DOHH2 (cell line): ENCODE data around the gene ADAMTS7.
A peak's percentile ranks its signal among the peaks of the same experiment; 100 is the strongest.
"Not testable (repeated sequence)": the region's sequence is repeated elsewhere in the genome, so short reads cannot be mapped to it uniquely, and the experiment has no call there.

ENCODE experiments used
- H3F3A ChIP-seq: fragments of 200-600 bp; sonication (generic), shearing (Covaris generic); 2 replicates; pipeline ENCODE4 v1.6.0; 2016; ENCODE audit warnings: antibody characterized with exemption, mild to moderate bottlenecking; ENCODE audit not compliant: control insufficient read depth, insufficient read depth
- H3K27ac ChIP-seq: fragments of 200-600 bp; sonication (generic); 2 replicates; pipeline ENCODE4 v1.5.1; 2014; ENCODE audit warnings: low read depth, mild to moderate bottlenecking, low read length, moderate library complexity
- H3K27me3 ChIP-seq: fragments of 200-600 bp; sonication (generic); 2 replicates; pipeline ENCODE4 v1.6.1; 2014; ENCODE audit warnings: mild to moderate bottlenecking, low read length, mixed read lengths; ENCODE audit not compliant: control insufficient read depth
- H3K36me3 ChIP-seq: fragments of 200-600 bp; sonication (generic); 2 replicates; pipeline ENCODE4 v1.6.1; 2014; ENCODE audit warnings: mild to moderate bottlenecking, low read length, moderate library complexity, mixed read lengths; ENCODE audit not compliant: control insufficient read depth
- H3K4me1 ChIP-seq: fragments of 200-600 bp; sonication (generic); 2 replicates; pipeline ENCODE4 v1.6.1; 2014; ENCODE audit warnings: mild to moderate bottlenecking, low read length, mixed read lengths; ENCODE audit not compliant: control insufficient read depth
- H3K4me2 ChIP-seq: fragments of 200-600 bp; sonication (generic); 2 replicates; pipeline ENCODE4 v1.6.0; 2014; ENCODE audit warnings: mild to moderate bottlenecking, low read length, moderate library complexity
- H3K4me3 ChIP-seq: fragments of 200-600 bp; sonication (generic); 2 replicates; pipeline ENCODE4 v1.5.1; 2014; ENCODE audit warnings: mild to moderate bottlenecking, low read length, mixed read lengths
- H3K79me2 ChIP-seq: fragments of 200-600 bp; sonication (generic); 2 replicates; pipeline ENCODE4 v1.6.1; 2014; ENCODE audit warnings: mild to moderate bottlenecking, low read length, mixed read lengths; ENCODE audit not compliant: control insufficient read depth
- H3K9me2 ChIP-seq: fragments of 200-600 bp; sonication (generic); replicated peaks from 2 replicates; pipeline ENCODE4 v1.6.1; 2014; ENCODE audit warnings: mild to moderate bottlenecking, low read length, mixed read lengths; ENCODE audit not compliant: control insufficient read depth
- H3K9me3 ChIP-seq: fragments of 200-600 bp; sonication (generic); 2 replicates; pipeline ENCODE4 v1.6.1; 2014; ENCODE audit warnings: antibody characterized with exemption, low read length, mixed read lengths; ENCODE audit not compliant: control insufficient read depth, insufficient read depth
- H4K20me1 ChIP-seq: fragments of 200-600 bp; sonication (generic); 2 replicates; pipeline ENCODE4 v1.6.0; 2014; ENCODE audit warnings: low read depth, mild to moderate bottlenecking, antibody characterized with exemption, low read length, moderate library complexity; ENCODE audit not compliant: control insufficient read depth, insufficient read depth
- CTCF ChIP-seq: fragments of 200-600 bp; sonication (generic); IDR thresholded peaks from one replicate; pipeline ENCODE4 v1.5.1; 2014; ENCODE audit warnings: antibody characterized with exemption, mild to moderate bottlenecking, low read depth, low read length; ENCODE audit not compliant: poor library complexity, severe bottlenecking
- EZH2phosphoT487 ChIP-seq: fragments of 200-600 bp; sonication (generic); IDR thresholded peaks from 2 replicates; pipeline ENCODE4 v1.6.1; 2017; ENCODE audit warnings: borderline replicate concordance, mild to moderate bottlenecking, antibody characterized with exemption, low read length, moderate library complexity, mixed read lengths

Gene ADAMTS7

DNA sequence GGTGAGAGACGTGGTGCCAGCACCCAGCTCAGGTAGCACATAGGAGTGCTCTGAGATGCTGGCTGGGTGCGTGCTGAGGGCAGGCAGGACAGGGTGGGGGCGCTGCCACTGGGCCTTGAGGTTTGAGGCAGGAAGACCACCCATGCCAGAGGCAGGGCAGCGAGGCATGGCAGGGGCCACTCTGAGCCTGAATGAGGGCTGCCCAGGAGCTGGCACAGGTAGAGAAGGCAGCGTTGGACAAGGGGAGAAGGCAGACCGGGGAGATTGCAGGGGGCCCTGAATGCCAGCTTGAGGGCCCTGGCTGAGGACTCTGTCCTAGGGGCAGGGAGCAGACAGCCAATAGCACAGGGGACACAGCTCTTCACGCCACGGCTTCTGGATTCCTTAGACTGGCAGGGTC is 50.2 kb downstream of the ADAMTS7 start:
- Histone ChIP-seq H3K4me2 (peak overlapping the region; percentile 76), H3F3A (peaks cover 13% of the 10 kb centered on the region), H3K27ac (peak overlapping the region; percentile 96), H4K20me1 (no peaks in the 10 kb centered on the region), H3K9me2 (no peaks in the 10 kb centered on the region), H3K27me3 (no peaks in the 10 kb centered on the region), H3K4me3 (peak overlapping the region; percentile 55), H3K9me3 (no peaks in the 10 kb centered on the region), H3K79me2 (no peaks in the 10 kb centered on the region), H3K4me1 (peaks cover 72% of the 10 kb centered on the region), H3K36me3 (no peaks in the 10 kb centered on the region)
- TF ChIP-seq CTCF (no peak), EZH2phosphoT487 (no peak)

DNA sequence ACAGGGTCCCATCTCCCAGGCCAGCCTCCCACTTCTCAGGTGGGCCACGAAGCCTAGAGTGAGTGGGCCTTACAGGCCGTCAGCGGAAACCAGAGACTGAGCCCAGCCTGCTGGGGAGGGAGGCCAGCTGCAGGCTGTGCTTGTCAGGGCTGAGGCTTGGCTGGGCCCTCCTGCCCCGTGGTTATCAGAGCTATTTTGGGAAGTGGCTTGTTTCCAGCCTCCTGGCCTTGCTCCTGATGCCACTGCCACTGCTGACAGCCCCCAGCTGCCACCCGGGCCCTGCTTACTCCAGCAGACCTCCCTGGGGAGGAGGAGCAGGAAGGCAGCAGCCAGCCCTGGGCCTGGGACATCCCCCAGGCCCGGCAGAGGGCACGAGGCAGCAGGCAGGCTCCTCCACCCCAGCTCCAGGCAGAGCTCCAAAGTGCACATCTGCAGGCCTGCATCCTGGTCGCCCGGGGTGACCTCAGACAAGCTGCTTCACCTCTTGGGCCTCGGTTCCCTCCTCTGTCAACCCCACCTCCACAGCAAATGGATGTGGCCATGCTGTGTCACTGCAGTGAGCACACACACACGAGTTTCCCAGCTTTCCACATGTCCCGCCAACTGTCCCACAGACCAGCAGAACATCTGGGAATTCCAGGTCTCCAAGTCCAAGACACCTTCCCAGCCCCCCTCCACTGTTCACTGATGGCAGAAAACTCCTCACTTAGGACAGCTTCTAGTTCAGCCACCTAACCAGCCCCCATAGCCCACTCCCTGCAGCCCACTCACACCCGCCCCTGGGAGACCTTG is 51.0 kb downstream of the ADAMTS7 start:
- H3K79me2 ChIP-seq, H3K36me3 ChIP-seq, H4K20me1 ChIP-seq, H3K27me3 ChIP-seq, H3K9me3 ChIP-seq, H3K9me2 ChIP-seq: not testable (repeated sequence)
- peak overlapping the region; percentile 84 for H3K4me2 ChIP-seq
- H3K4me1 ChIP-seq: peaks cover 74% of the 10 kb centered on the region
- H3K27ac ChIP-seq: peak overlapping the region; percentile 96
- H3F3A ChIP-seq: peaks cover 13% of the 10 kb centered on the region
- H3K4me3 ChIP-seq: peak overlapping the region; percentile 64; the same call in 1 of the 2 replicates

- Histone ChIP-seq H3K4me3 (peak overlapping the region; percentile 64), H3F3A (peaks cover 13% of the 10 kb centered on the region), H3K4me2 (peak overlapping the region; percentile 84), H3K27ac (peak overlapping the region; percentile 96), H3K4me1 (peaks cover 74% of the 10 kb centered on the region)
- H3K9me3 ChIP-seq, H4K20me1 ChIP-seq, H3K9me2 ChIP-seq, H3K27me3 ChIP-seq, H3K79me2 ChIP-seq, H3K36me3 ChIP-seq: not testable (repeated sequence)
Observed at GRCh38 chr15:78759361-78759998, 51.8 kb downstream of the ADAMTS7 start.

GRCh38 chr15:78758486-78759200 is 52.6 kb downstream of the ADAMTS7 start:
- not testable (repeated sequence) for H3K9me2 ChIP-seq, H3K9me3 ChIP-seq, H3K79me2 ChIP-seq, H3K36me3 ChIP-seq, H3K27me3 ChIP-seq, H4K20me1 ChIP-seq
- peak overlapping the region; percentile 96 for H3K27ac ChIP-seq
- H3K4me1 ChIP-seq: peaks cover 66% of the 10 kb centered on the region
- peaks cover 13% of the 10 kb centered on the region for H3F3A ChIP-seq
- peak overlapping the region; percentile 64 for H3K4me3 ChIP-seq
- H3K4me2 ChIP-seq: peak overlapping the region; percentile 84

DNA sequence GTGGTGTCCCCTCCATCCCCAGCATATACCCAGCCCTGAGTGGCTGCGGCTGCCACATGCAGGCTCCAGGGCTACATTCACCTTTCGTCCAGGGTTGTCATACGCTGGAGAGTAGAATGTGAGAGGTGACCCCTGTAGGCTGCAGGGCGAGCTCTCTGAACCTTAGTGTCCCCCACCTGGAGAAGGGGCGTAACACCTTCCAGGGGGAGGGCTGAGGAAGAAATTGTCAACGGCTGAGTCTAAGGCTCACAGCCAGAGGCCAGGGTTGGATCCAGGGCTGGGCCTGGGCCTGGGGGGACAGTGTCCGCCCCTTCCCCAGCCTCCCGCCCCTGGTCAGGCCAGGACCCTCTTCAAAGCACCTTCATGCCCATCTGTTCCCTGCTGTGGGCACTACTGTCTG is 53.2 kb downstream of the ADAMTS7 start:
- H3K27ac ChIP-seq: peak overlapping the region; percentile 96
- H3K4me2 ChIP-seq: peak overlapping the region; percentile 84
- H3K4me1 ChIP-seq: peaks cover 66% of the 10 kb centered on the region

More for the DNA sequence above, 53.2 kb downstream of the ADAMTS7 start:
- not testable (repeated sequence) for H3K36me3 ChIP-seq, H3K79me2 ChIP-seq, H4K20me1 ChIP-seq, H3K9me3 ChIP-seq, H3K9me2 ChIP-seq, H3K27me3 ChIP-seq
- Histone ChIP-seq H3K4me3 (peak overlapping the region; percentile 64), H3F3A (peaks cover 13% of the 10 kb centered on the region)
